ENCODE measurements around the gene HRH2.
A peak's percentile ranks its signal among the peaks of the same experiment; 100 is the strongest.

Gene HRH2

DNA sequence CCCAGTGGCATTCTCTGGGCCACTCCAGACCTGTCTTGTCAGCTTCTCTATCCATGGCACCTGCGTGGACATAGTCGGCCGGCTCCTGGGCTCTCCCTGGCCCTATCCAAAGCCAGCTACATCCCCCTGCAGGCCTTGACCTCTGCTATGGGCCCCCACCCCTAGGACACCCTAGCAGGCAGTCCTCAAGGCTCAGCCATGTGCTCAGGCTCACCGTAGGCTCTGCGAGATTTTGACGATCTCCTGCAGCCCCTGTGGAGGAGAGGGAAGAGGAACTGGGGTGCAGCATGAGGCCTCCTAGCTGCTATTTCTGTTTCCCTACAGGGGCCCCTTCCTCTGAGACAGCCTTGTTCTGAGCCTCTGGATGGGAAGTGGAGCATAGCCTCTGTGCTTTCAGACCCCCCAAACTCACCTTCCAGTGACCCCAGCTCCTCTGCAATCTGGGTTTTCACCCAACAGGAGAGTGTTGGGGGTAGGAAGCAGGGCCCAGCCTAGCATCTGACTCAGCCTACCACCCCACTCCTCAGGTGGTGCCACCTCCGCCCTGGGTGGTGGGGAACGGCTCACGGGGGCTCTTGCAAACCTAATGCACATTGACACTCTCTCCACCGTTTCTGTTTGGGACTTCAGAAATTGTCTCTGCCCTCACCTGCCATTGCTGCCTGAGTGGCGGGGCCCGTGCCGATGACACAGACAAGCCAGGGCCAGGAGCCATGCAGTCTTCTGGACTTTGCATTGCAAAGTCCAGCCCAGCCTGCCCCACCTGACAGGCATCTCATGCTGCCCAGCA is 36.7 kb downstream of the HRH2 start:
- DNase-seq = no peak

DNA sequence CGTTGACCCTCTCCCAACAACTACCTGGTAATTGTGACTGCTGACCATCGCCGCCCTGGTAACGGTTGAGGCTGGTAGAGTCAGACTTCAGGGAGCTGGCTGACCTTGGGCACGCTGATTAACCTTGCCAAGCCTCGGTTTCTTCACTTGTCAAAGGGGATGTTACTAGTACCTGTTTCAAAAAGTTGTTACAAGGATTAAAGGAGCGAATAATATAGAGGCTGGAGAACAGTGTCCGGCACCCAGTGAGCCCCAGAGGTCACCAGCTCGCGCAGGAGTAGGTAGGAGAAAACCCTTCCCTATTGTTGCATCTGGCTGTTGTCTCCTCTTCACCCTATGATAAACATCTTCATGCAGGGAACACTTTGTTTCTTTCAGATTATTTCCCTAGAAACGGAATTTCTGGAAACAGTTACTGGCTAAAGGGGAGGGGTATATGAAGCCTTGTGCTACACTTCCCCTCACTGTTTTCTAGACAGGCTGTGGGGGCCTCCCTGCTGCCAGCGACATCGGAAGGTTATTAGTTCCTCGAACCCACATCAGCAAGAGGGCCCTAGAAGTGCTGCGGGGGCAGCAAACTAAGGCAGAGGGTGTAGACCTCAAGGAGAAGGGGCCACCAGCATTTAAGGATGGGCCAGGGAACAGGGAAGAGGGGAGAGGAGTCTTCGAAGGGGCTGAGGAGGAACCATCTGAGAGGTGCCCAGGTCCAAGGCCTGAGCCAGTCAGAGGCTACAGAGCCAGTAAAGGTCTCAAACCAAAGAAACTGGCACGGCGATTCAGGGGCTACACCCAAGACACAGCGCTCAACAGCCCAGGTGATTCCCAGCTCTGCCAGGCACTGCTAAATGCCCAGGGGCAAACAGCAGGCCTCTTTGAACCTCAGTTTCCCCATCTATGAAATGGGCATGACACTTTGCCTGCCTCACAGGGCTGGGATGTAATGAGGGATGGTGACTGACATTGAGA is 37.6 kb downstream of the HRH2 start:
- no peak for DNase-seq

DNA sequence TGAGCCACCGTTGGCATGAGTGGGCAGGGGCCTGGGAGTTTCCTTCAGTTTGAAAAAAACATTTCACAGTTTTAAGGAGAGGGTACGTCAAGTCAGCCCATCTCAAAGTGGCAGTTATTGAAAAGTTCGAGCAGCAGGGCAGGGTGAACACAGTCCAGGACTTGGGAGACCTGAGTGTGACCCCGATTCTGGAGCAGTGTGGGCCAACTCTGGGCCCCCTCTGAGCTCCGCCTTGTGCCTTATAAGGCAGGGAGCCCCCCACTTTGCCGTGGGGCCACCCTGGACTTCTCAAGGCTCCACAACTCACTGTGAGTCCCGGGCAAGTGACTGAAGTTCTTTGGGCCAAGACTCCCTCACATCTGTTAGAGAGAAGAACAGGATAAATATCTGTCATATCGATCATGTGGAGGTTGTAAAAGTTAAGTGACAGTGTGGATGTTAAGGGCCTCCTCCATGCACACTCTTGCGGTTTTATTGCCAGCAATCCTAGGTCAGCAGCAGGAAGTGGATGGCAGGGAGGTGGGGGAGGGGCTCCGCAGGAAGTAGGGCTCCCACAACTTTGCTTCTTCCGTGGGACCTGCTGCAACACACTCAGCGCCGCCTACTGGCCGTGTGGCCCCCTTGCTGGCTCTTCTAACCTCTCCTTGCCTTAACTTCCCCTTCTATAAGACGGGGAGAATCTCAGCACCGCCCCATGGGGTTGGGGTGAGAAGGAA is 38.4 kb downstream of the HRH2 start:
- DNase-seq = peak; percentile 73

DNA sequence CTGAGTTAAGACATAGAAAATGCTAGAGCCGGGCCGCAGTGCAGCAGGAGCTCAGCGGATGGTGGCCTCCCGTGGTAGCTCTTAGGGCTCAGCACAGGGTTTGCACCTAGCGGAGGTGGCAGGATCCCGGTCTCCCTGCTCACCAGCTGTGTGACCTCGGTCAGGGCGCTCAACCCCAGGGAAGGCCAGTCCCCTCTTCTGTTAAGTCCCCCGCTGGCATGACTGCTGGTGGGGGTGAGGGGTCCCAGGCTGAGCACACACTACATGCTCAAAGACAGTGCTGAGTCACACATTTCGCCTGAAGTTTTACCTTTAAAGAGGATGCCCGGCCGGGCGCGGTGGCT is 39.0 kb downstream of the HRH2 start:
- no peak for DNase-seq

DNA sequence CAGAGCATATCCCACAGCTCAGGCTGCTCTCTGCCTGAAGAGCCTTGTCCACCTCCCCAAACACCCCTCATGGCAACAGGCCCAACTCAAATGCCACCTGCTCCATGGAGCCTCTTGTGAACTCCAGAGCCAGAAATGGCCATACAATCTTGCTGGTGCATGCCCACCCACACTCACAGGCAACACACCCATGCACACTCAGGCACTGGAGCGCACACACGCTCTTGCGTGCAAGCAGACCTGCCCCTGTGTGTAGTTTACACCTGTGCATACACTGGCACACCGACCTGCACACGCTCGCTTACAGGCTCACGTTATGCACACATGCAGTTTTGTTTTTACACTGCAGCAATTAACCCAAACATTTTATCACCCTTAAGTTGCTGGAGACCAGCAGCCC is 40.0 kb downstream of the HRH2 start:
- no peak for DNase-seq

DNA sequence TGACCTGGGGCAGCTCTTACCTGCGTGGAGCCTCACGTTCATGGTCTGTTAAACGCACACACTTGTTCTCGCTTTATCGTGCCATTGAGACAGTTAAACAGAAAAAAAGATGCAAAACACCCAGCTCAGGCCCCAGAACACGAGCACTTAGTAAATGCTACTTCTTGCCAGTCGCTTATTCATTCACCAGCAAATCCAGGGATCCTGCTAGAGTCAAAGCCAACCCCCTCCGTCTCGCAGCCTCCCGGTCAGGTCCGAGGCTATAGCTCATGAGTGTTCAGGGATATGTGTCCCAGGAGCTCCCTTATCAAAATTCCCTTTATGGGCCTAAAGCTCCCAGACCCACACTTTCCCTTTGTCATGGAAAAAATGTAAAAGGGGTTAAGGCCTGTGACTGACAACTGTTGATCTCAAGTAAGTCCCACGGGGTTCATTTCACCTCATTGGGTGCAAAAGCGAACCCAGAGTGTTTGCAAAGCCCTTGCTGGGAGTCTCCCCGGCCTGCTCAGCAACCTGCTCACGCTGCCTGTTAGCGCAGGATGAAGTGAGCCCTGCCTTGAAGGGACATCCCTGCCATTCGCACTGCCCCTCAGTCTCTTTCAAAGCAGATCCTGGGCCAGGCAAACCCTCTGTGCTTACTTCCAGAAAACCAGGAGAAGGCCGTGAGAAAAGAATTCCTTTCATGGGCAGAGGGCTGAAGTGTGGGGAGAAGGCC is 40.7 kb downstream of the HRH2 start:
- no peak for DNase-seq

DNA sequence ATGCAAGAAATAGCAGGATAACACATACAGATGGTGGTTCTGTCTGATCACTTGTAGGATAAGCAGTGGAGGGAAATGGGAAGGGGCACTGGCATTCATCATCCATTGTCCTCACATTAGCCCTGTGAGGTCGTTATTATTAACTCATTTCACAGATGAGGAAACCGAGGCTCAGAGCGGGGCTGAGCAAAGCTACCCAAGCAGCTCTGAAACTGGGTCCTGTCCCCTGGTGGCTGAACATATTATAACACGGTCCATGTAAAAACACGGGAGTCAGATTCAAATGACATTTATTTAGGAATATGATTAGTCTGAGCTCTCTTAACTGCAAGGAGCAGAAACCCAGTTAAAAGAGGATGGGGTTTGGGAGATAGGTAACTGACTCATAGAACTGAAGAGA is 43.1 kb downstream of the HRH2 start:
- DNase-seq = no peak

DNA sequence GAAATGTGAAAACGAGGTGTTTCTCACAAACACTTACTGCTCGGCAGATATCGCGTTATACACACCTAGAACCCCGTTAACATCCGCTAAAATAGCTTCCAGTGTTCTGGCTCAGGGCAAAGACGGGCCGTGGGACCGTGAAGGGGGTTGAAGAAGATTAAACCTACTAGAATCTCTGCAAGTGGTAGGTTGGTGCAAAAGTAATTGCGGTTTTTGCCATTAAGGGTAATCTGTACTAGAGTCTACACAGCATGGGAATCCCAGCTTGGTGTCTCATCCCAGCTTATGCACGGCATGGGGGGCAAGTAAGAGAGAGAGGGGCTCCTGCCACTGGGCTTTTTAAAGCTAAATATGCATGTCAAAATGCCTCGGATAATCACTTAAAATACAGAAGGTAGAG is 43.9 kb downstream of the HRH2 start:
- DNase-seq = no peak

DNA sequence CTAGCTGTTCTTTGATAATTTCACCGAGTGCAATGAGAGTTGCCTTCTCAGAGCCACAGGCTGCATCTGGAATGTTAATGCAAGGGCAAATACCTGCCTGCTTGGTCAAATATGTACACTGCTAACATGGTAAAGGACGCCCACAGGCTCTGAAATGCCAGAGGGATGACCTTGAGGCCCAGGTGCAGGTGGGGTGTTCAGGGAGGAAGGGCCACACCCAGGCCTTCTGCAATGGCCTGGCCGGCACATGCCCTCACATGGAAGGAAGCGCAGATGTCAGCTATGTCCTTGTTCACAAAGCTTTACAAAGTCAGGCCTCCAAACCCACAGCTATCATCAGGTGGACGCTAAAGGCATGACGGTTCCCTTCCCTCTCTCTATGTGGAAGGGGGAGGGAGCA is 48.6 kb downstream of the HRH2 start:
- DNase-seq = no peak

DNA sequence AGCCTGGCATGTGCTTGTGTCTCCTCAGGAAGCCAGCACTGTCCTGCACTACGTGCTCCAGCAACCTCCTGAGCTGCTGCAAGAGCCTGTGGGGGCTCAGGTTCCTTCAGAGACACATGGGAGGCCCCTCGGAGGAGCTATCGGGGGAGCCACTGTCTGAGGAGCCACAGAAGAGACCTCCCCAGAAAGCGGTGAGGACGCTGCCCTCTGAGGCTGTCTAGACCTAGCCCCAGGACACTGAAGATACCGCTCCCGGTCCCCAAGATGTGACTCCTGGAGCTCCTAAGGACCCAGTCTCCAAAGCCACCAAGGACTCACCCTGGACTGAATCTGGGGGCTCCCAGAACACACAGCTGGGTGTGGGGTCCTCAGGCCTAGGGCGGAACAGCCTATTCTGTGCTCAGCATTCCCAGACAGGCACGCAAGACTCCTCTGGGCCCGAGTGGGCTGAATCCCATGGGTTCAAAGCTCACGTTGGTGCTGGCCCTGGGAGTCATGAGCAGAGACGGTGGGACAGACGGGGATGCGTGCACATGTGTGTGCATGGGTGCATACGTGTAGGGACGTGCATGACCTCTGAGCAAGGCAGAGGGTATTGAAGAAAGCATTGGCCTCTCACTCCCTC is 50.0 kb downstream of the HRH2 start:
- DNase-seq = no peak

DNA sequence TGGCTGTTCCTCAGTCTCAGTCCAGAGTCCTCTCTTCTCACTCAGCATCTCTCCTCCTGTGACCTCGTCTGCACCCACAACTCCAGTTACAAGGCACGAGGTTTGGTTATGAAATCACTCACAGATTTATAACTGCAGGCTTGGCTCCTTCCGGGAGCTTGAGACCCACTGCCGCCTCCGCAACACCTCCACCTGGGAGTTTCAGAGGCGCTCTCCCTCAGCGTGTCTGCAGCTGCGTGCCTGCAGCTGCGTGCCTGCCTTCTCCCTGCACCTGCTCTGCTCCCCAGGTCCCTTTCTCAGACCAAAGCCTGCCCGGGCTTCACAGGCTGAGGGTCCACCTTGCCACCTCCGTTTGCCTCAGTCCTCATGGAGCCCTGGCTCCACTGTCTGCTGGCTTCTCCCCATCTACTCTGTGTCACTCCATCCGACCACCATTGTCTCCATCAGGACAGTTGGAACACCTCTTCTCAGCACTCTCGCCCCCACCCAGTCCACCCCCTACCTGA is 51.5 kb downstream of the HRH2 start:
- no peak for DNase-seq

DNA sequence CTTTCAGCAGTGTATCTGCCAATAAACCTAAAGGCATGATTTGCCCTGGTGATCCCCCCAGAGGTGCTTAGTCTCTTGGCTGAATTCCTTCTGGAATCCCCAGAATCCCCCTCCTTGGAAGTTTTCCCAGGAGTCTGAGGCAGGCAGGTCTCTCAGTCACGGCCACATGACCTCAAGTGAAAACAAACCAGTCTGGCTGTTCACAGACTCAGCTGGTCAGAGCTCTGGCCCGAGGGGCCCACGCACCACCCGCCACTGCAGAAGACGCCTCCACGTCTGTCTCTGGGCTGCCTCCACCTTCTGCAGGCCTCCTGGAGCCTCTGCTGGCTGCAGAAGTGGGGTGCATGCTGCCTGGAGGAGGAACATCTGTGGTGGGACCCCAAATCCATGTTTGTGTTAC is 52.5 kb downstream of the HRH2 start:
- DNase-seq = no peak

DNA sequence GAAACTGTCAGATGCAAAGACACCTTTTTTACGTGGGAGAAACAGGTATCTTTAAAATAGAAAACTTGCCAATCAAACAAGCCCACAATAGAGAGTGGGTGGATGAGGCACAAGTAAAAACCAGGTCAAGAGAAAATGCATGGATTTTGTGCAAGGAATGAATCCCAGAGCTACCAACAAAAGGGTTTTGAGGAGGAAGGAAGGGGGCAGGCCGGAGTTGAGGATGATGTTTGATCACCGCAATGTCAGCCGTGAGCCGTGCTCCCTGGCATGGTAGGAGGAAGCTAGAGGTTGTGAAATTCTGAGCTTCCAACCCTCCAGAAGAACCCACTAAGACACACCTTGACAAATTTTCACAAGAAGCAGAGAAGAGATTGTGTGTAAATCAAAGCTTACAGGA is 53.2 kb downstream of the HRH2 start:
- DNase-seq = no peak

DNA sequence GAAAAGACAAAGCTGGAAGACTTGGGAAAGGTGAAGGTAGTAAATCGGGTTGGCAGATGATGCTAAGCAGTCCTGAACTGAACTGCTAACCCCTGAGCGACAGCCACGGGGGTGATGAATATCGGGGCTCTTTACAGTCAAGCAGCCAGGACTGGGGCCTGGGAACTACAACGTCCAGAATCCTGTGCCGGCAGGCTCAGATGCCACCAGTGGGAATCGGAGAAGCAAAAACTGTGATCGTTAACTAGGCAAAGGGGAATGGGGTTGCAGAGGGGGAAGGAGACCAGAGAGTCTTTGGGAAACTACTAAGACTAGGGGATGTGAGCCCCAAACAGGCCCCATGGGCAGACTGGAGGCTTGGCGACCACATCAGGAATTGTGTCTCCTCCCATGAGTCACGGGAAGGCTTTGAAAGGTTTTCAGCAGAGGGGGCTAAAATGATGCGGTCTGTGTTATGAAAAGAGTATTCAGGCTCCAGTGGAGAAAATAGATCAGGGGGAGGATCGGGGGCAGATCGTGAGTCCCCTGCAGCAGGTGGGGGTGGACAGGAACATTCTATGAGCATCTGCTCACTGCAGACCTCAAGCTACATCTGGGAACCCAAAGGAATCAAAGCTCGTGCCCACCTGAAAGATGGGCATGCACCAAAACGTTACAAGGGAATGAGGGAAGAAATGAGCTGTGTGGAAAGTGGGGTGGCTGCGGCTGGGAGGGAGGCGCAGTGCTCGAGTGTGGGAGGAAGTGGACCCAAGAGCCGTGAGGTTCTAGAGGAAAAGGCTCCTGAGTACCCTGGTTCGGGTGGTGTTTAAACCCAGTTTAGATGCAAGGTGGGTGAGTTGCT is 53.8 kb downstream of the HRH2 start:
- DNase-seq = no peak

DNA sequence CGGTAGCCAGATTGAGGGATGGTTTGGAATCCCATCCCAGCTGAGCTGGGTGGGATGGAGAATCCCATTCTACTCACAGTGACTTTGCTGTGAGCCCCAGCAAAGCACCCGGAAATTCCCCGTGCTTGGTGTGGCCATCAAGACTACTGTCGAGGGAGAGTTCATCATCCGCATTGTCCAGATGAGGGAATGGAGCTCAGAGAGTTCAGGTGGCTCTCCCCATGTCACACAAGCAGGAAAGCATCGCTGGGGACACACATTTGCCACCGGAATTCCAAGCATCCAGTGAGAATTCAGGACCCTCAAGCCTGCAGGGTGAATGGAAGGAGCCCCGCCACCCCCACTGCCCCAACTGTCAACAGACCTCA is 54.4 kb downstream of the HRH2 start:
- DNase-seq = no peak

DNA sequence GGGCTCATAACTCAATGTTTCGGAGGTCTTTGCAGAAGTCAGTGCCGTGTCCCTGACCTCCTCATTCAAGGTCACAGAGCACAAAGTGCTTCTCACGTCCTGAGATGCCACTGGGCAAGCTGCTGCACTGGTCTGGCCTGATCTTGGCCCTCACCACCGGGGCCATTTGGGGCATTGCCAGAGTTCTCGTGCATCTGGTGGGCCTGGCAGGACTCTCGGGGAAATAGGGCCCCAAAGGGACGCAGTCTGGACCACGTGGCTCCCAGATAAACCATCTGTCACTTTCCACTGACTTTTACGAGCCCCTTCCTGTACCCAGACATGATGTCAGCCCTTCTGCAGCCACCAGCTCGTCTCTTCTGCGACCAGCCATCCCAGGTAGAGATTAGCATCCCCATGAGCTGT is 54.8 kb downstream of the HRH2 start:
- no peak for DNase-seq

DNA sequence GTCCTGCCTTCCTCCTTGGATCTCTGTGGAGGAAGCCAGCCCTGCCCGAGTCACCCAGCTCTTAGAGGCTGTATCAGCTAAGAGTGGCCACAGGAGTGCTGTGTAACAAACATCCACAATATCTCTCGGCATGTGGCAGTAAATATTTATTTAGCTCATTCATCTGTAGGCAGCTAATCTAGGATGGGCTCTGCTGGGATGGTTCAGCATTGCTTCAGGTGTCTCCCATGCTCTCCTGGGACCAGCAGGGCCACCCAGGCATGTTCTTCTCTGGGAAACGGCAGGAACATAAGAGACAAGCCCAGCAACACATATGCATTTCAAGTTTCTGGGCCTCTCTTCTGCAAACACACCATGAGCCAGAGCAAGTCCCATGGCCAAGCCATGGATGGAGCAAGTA is 56.1 kb downstream of the HRH2 start:
- no peak for DNase-seq

DNA sequence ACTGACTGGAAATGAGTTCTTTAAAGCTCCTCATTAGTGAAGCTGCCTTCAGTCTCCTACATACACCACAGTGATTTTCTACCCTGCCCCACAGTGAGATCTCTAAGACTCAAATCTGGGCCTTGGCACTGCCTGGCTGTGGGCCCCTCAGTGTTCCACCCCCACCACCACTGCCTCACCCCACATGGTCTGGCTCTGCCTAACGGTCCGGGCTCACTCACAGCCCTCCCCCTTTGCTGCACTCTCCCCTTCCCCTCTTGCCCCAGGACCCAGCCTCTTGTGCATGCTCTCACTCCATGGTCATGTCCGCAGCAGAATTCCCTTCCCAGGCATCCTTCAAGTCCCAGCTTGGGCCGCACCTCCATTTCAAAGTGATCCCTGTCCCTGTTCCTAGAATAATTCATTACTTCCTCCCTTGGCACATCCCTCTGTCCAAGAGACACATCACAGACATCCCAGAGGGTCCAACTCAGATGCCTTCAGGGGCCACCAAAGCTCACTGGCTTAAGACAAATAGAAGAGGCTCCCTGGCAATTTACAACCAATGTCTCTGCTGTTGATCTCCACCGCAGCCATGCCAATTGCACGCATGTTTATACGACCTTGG is 56.7 kb downstream of the HRH2 start:
- no peak for DNase-seq

DNA sequence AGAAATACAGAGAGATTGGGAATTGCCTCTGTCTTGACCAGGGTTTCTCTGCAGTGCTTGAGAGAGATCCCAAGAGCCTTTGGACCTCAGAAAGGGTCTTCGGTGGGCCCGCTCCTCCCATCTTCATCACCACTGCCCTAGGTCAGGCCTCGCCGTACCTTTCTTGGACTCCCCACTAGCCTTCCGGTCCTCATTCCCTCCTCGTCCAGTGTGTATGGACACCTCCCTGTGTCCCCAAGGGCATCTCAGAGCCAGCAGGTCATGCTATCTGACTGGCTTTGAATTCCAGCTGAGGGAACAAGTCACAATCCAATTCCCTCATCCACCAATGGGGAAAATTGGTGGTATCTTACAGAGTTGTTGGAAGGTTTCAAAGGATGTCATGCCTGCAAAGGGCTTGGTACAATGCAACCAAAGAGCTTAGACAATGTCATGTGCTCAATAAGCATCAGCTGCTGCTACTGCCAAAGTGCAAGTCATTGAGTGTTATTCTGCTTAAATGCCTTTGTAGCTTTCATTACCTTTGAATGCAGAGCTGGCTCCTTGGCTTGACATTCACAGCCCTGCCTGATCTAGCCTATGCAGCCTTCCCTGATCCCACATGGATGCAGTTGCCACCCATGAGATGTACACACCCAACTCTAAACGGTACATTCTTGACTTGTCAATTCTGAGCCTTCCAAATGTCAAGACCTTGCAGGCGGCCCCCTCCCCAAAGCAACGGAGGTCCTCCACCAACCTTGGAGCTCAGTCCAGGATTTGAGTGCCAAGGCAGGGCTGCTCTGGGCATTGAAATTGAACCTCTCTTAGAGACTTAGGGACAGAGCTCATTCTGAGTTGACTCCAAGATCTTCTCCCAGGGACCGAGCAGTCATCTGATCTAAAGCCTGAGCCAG is 58.0 kb downstream of the HRH2 start:
- no peak for DNase-seq

DNA sequence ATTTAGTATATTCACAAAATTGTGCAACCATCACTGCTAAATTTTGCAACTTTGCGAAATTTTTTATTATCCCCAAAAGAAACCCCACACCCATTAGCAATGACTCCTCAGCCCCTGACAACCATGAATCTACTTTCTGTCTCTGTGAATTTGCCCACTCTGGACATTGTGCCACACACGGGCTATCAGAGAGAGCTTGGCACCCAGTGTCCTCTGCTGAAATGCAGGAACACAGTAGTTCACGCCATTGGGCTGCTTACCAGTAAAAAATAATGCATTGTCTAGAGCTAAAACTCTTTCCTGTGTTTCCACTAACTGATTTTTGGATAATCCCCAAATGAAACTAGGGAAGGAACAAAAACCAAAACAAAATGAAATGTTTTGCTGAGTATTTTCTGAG is 60.0 kb downstream of the HRH2 start:
- DNase-seq = no peak

Data from hematopoietic multipotent progenitor cell treated with erythropoietin and hydrocortisone succinate and interleukin-3 and kit ligand, for 8 days (in vitro differentiated cells).